ENCODE results near the gene FGFR1OP2.

FGFR1OP2 gene

DNA sequence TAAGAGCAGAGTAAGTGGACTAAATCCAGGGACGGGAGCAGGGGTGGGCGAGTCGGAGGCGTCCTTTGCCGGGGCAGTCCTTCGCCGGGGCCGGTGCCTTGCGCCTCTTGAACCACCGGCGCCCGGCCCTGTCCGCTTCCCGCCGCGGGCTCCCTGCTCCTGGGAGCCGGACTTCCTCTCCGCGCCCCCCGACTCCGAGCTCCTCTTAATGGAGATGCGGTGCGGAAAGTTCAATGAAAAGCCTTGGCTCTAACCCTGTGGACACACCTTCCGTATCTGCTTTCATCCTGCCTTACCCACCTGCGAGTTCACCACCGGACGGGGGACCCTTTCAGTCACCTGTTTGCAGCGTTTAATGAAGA is 412 bp downstream of the FGFR1OP2 start:
- Histone ChIP-seq H4K5ac (ENCODE audit: low read length) (no peak overlapping the region), H3K9ac (ENCODE audit: low read length) (peak overlapping the region; percentile 80), H3K4me3 (ENCODE audit: low read length) (peak overlapping the region; percentile 60), H3K4me2 (ENCODE audit: low read length) (peak overlapping the region; percentile 42), H3K4me1 (ENCODE audit: control insufficient read depth, low read depth, low read length) (no peaks in the 10 kb centered on the region), H2BK5ac (ENCODE audit: low read length) (no peak overlapping the region), H3K4ac (ENCODE audit: low read depth, low read length) (peak overlapping the region; percentile 5), H3K18ac (ENCODE audit: low read length) (peak overlapping the region; percentile 42), H2AK5ac (ENCODE audit: low read length) (no peak overlapping the region), H2BK15ac (replicated peaks; ENCODE audit: low read depth) (no peak overlapping the region), H3K56ac (ENCODE audit: low read length) (peak overlapping the region; percentile 78), H3K23ac (ENCODE audit: low read length) (no peak overlapping the region), H4K8ac (ENCODE audit: low read depth, low read length) (no peak overlapping the region), H3K27me3 (ENCODE audit: insufficient read depth, low read length, poor library complexity) (no peaks in the 10 kb centered on the region), H3K79me1 (ENCODE audit: low read length) (peaks cover 3% of the 10 kb centered on the region), H3K36me3 (ENCODE audit: control insufficient read depth, insufficient read depth, low read length) (no peaks in the 10 kb centered on the region), H3K27ac (ENCODE audit: low read depth, low read length) (peak overlapping the region; percentile 53), H2BK120ac (ENCODE audit: low read depth, low read length) (no peak overlapping the region), H3K79me2 (ENCODE audit: control insufficient read depth, insufficient read depth, low read length) (peaks cover 19% of the 10 kb centered on the region)
- WGBS (ENCODE audit: extremely low coverage, insufficient coverage, low lambda C conversion rate), result no CpG with 5 or more reads among the region's 28 CpGs
- peak; percentile 55 for DNase-seq

DNA sequence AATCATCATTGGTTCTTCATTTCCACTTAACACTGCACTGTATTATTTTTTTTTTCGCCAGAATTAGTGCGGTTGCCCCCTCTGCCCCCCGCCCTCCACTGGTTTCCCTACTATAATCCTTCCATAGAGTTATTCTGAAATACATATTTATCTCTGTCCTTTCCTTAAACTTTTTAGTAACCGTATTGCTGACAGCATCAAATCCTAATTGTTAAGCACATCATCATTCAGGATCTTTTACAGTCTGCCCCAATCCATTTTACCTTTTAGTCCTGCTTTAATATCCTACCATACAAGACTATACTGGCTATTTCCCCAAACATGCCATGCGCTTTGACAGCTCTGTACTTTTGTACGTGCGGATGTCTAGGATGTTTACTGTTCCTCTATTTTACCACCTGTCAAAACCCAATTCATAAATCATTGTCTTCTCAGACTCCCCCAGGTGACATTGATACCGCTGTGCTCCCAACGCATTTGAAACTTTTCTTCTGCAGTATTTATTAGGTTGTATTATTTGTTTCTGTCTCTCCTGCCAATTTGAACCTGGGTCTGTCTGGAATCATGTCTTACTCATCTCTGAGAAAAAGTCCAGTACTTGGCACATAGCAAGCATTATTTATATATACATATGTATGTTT is 1.0 kb downstream of the FGFR1OP2 start:
- no CpG with 5 or more reads among the region's 9 CpGs for WGBS (ENCODE audit: extremely low coverage, insufficient coverage, low lambda C conversion rate)

GRCh38 chr12:26939953-26940352 is 1.7 kb downstream of the FGFR1OP2 start:
- H3K56ac ChIP-seq (ENCODE audit: low read length), result no peak overlapping the region
- no peak overlapping the region for H3K23ac ChIP-seq (ENCODE audit: low read length)
- H3K79me2 ChIP-seq (ENCODE audit: control insufficient read depth, insufficient read depth, low read length), result peaks cover 20% of the 10 kb centered on the region
- no peak overlapping the region for H2AK5ac ChIP-seq (ENCODE audit: low read length)
- DNase-seq, result no peak
- H3K79me1 ChIP-seq (ENCODE audit: low read length), result peaks cover 2% of the 10 kb centered on the region
- WGBS (ENCODE audit: extremely low coverage, insufficient coverage, low lambda C conversion rate), result no CpG with 5 or more reads among the region's 1 CpG
- no peaks in the 10 kb centered on the region for H3K27me3 ChIP-seq (ENCODE audit: insufficient read depth, low read length, poor library complexity)
- no peak overlapping the region for H4K8ac ChIP-seq (ENCODE audit: low read depth, low read length)
- H3K18ac ChIP-seq (ENCODE audit: low read length), result no peak overlapping the region
- no peak overlapping the region for H4K5ac ChIP-seq (ENCODE audit: low read length)
- H2BK5ac ChIP-seq (ENCODE audit: low read length), result no peak overlapping the region
- H3K4me1 ChIP-seq (ENCODE audit: control insufficient read depth, low read depth, low read length), result no peaks in the 10 kb centered on the region
- no peak overlapping the region for H2BK120ac ChIP-seq (ENCODE audit: low read depth, low read length)
- H3K4me3 ChIP-seq (ENCODE audit: low read length), result no peak overlapping the region
- no peak overlapping the region for H2BK15ac ChIP-seq (replicated peaks; ENCODE audit: low read depth)
- H3K9ac ChIP-seq (ENCODE audit: low read length), result no peak overlapping the region
- H3K4me2 ChIP-seq (ENCODE audit: low read length), result no peak overlapping the region
- no peak overlapping the region for H3K27ac ChIP-seq (ENCODE audit: low read depth, low read length)
- H3K4ac ChIP-seq (ENCODE audit: low read depth, low read length), result no peak overlapping the region
- H3K36me3 ChIP-seq (ENCODE audit: control insufficient read depth, insufficient read depth, low read length), result no peaks in the 10 kb centered on the region

More for the DNA sequence above, 1.0 kb downstream of the FGFR1OP2 start:
- Histone ChIP-seq H2BK120ac (ENCODE audit: low read depth, low read length) (no peak overlapping the region), H4K5ac (ENCODE audit: low read length) (no peak overlapping the region), H3K27me3 (ENCODE audit: insufficient read depth, low read length, poor library complexity) (no peaks in the 10 kb centered on the region), H3K9ac (ENCODE audit: low read length) (peak overlapping the region; percentile 80), H4K8ac (ENCODE audit: low read depth, low read length) (no peak overlapping the region), H2AK5ac (ENCODE audit: low read length) (no peak overlapping the region), H3K36me3 (ENCODE audit: control insufficient read depth, insufficient read depth, low read length) (no peaks in the 10 kb centered on the region), H3K27ac (ENCODE audit: low read depth, low read length) (no peak overlapping the region), H3K79me1 (ENCODE audit: low read length) (peaks cover 3% of the 10 kb centered on the region), H3K23ac (ENCODE audit: low read length) (no peak overlapping the region), H3K4ac (ENCODE audit: low read depth, low read length) (no peak overlapping the region), H3K4me3 (ENCODE audit: low read length) (peak overlapping the region; percentile 60), H2BK5ac (ENCODE audit: low read length) (no peak overlapping the region), H3K4me2 (ENCODE audit: low read length) (peak overlapping the region; percentile 42), H3K79me2 (ENCODE audit: control insufficient read depth, insufficient read depth, low read length) (peaks cover 21% of the 10 kb centered on the region), H2BK15ac (replicated peaks; ENCODE audit: low read depth) (no peak overlapping the region), H3K18ac (ENCODE audit: low read length) (no peak overlapping the region), H3K4me1 (ENCODE audit: control insufficient read depth, low read depth, low read length) (no peaks in the 10 kb centered on the region), H3K56ac (ENCODE audit: low read length) (peak overlapping the region; percentile 78)
- DNase-seq, result no peak

DNA sequence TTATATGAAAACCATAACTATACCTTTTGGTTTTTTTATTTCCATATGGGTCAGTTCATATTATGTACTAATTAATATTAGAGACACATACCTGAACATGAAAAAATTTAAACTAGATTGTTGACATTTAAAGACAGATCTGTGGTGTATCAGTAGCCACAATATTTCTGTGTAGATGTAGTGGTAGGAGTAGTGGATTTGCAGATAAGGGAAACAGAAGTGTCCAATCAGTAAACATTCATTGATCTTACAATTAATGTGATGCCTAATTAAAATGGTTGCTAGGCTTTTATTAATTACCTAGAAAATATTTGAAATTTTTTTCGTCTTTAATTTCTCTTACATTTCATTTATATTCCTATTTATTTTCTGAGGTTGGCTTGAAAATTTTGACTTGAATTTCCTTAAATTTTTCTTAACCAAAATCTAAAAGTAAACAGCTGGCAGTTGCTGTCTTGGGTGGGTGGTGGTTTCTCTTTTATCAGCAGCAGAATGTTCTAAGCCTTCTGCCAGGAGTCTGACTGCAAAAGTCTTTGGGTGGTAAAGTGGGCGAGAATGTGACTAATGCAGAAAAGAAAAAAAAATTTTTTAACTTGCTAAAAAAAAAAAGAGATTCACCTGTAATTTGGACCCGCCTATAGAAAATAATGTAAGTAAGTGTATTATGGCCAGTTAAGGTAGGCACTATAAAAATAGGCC is 2.4 kb downstream of the FGFR1OP2 start:
- Histone ChIP-seq H4K5ac (ENCODE audit: low read length) (no peak overlapping the region), H3K27me3 (ENCODE audit: insufficient read depth, low read length, poor library complexity) (no peaks in the 10 kb centered on the region), H3K4me3 (ENCODE audit: low read length) (no peak overlapping the region), H2BK120ac (ENCODE audit: low read depth, low read length) (no peak overlapping the region), H2BK5ac (ENCODE audit: low read length) (no peak overlapping the region), H3K4me1 (ENCODE audit: control insufficient read depth, low read depth, low read length) (no peaks in the 10 kb centered on the region), H3K9ac (ENCODE audit: low read length) (no peak overlapping the region), H3K18ac (ENCODE audit: low read length) (no peak overlapping the region), H3K4me2 (ENCODE audit: low read length) (no peak overlapping the region), H2AK5ac (ENCODE audit: low read length) (no peak overlapping the region), H4K8ac (ENCODE audit: low read depth, low read length) (no peak overlapping the region), H3K4ac (ENCODE audit: low read depth, low read length) (no peak overlapping the region), H3K27ac (ENCODE audit: low read depth, low read length) (no peak overlapping the region), H3K56ac (ENCODE audit: low read length) (no peak overlapping the region), H3K23ac (ENCODE audit: low read length) (no peak overlapping the region), H3K79me1 (ENCODE audit: low read length) (peaks cover 2% of the 10 kb centered on the region), H2BK15ac (replicated peaks; ENCODE audit: low read depth) (no peak overlapping the region), H3K36me3 (ENCODE audit: control insufficient read depth, insufficient read depth, low read length) (no peaks in the 10 kb centered on the region), H3K79me2 (ENCODE audit: control insufficient read depth, insufficient read depth, low read length) (peaks cover 19% of the 10 kb centered on the region)
- DNase-seq, result no peak
- no CpG with 5 or more reads among the region's 3 CpGs for WGBS (ENCODE audit: extremely low coverage, insufficient coverage, low lambda C conversion rate)

- no peak overlapping the region for H3K4me2 ChIP-seq (ENCODE audit: low read length)
- WGBS (ENCODE audit: extremely low coverage, insufficient coverage, low lambda C conversion rate), result no CpG with 5 or more reads among the region's 1 CpG
- H3K4ac ChIP-seq (ENCODE audit: low read depth, low read length), result no peak overlapping the region
- no peaks in the 10 kb centered on the region for H3K4me1 ChIP-seq (ENCODE audit: control insufficient read depth, low read depth, low read length)
- H4K8ac ChIP-seq (ENCODE audit: low read depth, low read length), result no peak overlapping the region
- H2AK5ac ChIP-seq (ENCODE audit: low read length), result no peak overlapping the region
- no peak overlapping the region for H2BK120ac ChIP-seq (ENCODE audit: low read depth, low read length)
- H3K4me3 ChIP-seq (ENCODE audit: low read length), result no peak overlapping the region
- H3K9ac ChIP-seq (ENCODE audit: low read length), result no peak overlapping the region
- H3K79me1 ChIP-seq (ENCODE audit: low read length), result peaks cover 2% of the 10 kb centered on the region
- DNase-seq, result no peak
- no peak overlapping the region for H2BK5ac ChIP-seq (ENCODE audit: low read length)
- no peak overlapping the region for H3K18ac ChIP-seq (ENCODE audit: low read length)
- no peak overlapping the region for H3K27ac ChIP-seq (ENCODE audit: low read depth, low read length)
- H2BK15ac ChIP-seq (replicated peaks; ENCODE audit: low read depth), result no peak overlapping the region
- H3K36me3 ChIP-seq (ENCODE audit: control insufficient read depth, insufficient read depth, low read length), result no peaks in the 10 kb centered on the region
- H4K5ac ChIP-seq (ENCODE audit: low read length), result no peak overlapping the region
- H3K27me3 ChIP-seq (ENCODE audit: insufficient read depth, low read length, poor library complexity), result no peaks in the 10 kb centered on the region
- H3K79me2 ChIP-seq (ENCODE audit: control insufficient read depth, insufficient read depth, low read length), result peaks cover 21% of the 10 kb centered on the region
- H3K56ac ChIP-seq (ENCODE audit: low read length), result no peak overlapping the region
- no peak overlapping the region for H3K23ac ChIP-seq (ENCODE audit: low read length)
Measured at GRCh38 chr12:26941215-26941594, 2.9 kb downstream of the FGFR1OP2 start.

All from mesendoderm (in vitro differentiated cells).